SK-N-SH (cell line): ENCODE measurements around the gene SUN5.

Source experiments
- EZH2phosphoT487 ChIP-seq: fragments of 200-600 bp; sonication (generic); IDR thresholded peaks from 2 replicates; pipeline ENCODE4 v1.6.1; 2017; ENCODE audit warnings: low read depth, mixed run types, mild to moderate bottlenecking, antibody characterized with exemption, moderate library complexity, borderline replicate concordance
- FOSL2 ChIP-seq: IDR thresholded peaks from 2 replicates; pipeline ENCODE4 v1.4.0; 2012; ENCODE audit warnings: low read depth, mild to moderate bottlenecking, moderate library complexity, borderline replicate concordance
- NFIC ChIP-seq: IDR thresholded peaks from 2 replicates; pipeline ENCODE4 v1.4.0; 2012; ENCODE audit warnings: borderline replicate concordance
- TAF1 ChIP-seq: IDR thresholded peaks from 2 replicates; pipeline ENCODE4 v1.6.1; 2012; ENCODE audit warnings: low read depth, mild to moderate bottlenecking, low read length, moderate library complexity, borderline replicate concordance
- TF ChIP-seq, protein P1 (sequence below): IDR thresholded peaks from 2 replicates; pipeline ENCODE4 v1.4.0; 2012; ENCODE audit warnings: low read depth, borderline replicate concordance
- TF ChIP-seq, protein P2 (sequence below): IDR thresholded peaks from 2 replicates; pipeline ENCODE4 v1.6.1; 2012; ENCODE audit warnings: mild to moderate bottlenecking, low read depth, low read length, moderate library complexity
- TF ChIP-seq, protein P3 (sequence below): fragments of 200-600 bp; sonication (generic); IDR thresholded peaks from 2 replicates; pipeline ENCODE4 v1.6.1; 2017; ENCODE audit warnings: antibody characterized with exemption, mild to moderate bottlenecking, moderate library complexity

DNA sequence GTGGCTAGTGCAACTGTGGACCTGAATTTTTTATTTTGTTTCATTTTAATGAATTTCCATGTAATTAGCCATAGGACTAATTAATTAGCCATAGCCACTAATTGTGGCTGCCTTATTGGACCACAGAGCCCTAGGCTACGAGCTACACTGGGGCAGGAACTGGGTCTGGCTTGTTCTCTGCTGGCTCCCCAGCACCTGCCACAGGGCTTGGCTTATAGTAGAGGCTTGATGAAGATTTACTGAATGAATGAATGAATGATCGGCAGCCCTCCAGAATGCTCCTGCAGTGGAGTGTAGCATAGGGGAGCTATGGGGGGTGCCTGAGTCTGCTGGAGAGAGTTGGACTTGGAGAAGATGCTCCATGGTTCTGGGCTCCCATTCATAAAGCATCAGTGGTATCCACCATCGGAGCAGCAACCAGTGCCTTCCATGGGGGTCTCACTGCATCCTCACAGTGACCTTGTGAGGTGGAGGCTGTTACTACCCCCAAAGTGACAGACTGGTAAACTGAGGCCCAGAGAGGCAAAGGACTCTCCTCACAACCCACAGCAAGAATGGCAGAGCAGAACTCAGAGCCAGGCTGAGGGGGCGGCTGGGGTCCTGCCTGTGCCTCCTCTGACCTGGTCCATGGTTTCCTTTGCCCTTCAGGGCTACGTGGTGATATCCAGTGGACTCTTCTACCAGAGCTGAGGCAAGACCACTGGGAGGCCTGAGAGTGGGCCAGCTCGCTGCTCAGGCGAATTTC, 18.6 kb upstream of the SUN5 start:
- TF ChIP-seq, protein P1, sequence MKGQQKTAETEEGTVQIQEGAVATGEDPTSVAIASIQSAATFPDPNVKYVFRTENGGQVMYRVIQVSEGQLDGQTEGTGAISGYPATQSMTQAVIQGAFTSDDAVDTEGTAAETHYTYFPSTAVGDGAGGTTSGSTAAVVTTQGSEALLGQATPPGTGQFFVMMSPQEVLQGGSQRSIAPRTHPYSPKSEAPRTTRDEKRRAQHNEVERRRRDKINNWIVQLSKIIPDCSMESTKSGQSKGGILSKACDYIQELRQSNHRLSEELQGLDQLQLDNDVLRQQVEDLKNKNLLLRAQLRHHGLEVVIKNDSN = no peak
- no peak for TF ChIP-seq TAF1
- TF ChIP-seq, protein P2, sequence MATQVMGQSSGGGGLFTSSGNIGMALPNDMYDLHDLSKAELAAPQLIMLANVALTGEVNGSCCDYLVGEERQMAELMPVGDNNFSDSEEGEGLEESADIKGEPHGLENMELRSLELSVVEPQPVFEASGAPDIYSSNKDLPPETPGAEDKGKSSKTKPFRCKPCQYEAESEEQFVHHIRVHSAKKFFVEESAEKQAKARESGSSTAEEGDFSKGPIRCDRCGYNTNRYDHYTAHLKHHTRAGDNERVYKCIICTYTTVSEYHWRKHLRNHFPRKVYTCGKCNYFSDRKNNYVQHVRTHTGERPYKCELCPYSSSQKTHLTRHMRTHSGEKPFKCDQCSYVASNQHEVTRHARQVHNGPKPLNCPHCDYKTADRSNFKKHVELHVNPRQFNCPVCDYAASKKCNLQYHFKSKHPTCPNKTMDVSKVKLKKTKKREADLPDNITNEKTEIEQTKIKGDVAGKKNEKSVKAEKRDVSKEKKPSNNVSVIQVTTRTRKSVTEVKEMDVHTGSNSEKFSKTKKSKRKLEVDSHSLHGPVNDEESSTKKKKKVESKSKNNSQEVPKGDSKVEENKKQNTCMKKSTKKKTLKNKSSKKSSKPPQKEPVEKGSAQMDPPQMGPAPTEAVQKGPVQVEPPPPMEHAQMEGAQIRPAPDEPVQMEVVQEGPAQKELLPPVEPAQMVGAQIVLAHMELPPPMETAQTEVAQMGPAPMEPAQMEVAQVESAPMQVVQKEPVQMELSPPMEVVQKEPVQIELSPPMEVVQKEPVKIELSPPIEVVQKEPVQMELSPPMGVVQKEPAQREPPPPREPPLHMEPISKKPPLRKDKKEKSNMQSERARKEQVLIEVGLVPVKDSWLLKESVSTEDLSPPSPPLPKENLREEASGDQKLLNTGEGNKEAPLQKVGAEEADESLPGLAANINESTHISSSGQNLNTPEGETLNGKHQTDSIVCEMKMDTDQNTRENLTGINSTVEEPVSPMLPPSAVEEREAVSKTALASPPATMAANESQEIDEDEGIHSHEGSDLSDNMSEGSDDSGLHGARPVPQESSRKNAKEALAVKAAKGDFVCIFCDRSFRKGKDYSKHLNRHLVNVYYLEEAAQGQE = no peak
- TF ChIP-seq NFIC = no peak
- TF ChIP-seq, protein P3, sequence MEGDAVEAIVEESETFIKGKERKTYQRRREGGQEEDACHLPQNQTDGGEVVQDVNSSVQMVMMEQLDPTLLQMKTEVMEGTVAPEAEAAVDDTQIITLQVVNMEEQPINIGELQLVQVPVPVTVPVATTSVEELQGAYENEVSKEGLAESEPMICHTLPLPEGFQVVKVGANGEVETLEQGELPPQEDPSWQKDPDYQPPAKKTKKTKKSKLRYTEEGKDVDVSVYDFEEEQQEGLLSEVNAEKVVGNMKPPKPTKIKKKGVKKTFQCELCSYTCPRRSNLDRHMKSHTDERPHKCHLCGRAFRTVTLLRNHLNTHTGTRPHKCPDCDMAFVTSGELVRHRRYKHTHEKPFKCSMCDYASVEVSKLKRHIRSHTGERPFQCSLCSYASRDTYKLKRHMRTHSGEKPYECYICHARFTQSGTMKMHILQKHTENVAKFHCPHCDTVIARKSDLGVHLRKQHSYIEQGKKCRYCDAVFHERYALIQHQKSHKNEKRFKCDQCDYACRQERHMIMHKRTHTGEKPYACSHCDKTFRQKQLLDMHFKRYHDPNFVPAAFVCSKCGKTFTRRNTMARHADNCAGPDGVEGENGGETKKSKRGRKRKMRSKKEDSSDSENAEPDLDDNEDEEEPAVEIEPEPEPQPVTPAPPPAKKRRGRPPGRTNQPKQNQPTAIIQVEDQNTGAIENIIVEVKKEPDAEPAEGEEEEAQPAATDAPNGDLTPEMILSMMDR = no peak
- no peak for TF ChIP-seq FOSL2
- no peak for TF ChIP-seq EZH2phosphoT487
